ENCODE results near the gene EIF3I.

- no peak for TF ChIP-seq EZH2 (IDR thresholded peaks at IDR 0.05)
- TF ChIP-seq FOXP2 (optimal IDR thresholded peaks at IDR 0.05; ENCODE audit: control extremely low read depth, extremely low read length, insufficient read depth): no peak
- no peak for TF ChIP-seq POLR2AphosphoS5 (IDR thresholded peaks at IDR 0.05; ENCODE audit: borderline replicate concordance, low read depth, low read length)
Measured at GRCh38 chr1:32246888-32247273, 24.7 kb downstream of the EIF3I start, which contains the start of gene FAM167B.
